ENCODE measurements around the gene HSD3B1.
"Not testable (repeated sequence)": the region's sequence is repeated elsewhere in the genome, so short reads cannot be mapped to it uniquely, and the experiment has no call there.

Gene HSD3B1

DNA sequence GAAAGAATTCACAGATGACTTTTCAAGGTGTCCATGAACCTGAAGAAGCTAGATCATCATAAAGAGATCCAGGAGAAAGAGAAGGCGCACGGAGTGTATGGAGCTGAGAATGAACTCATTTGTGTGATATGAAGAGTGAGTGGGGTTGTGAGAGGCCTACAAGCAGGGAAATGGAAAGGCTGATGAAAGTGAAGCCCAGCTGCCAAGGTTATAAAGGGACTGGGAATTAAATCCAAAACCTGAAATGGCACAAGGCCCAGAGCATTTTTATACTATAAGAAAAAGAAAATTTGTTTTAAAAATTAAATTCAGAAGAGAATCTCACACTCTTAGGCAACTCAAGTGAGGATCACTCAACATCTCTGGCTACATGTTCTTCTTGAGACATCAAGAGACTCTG lies 43.4 kb downstream of the HSD3B1 start:
- Histone ChIP-seq H3K27me3 (ENCODE audit: low read length) (no peaks in the 10 kb centered on the region), H3K79me2 (ENCODE audit: insufficient read depth, low read length) (no peaks in the 10 kb centered on the region), H3K9me3 (ENCODE audit: insufficient read depth, low read length) (no peaks in the 10 kb centered on the region), H3K36me3 (ENCODE audit: low read length) (no peaks in the 10 kb centered on the region), H3F3A (ENCODE audit: insufficient read depth) (no peaks in the 10 kb centered on the region), H3K4me2 (ENCODE audit: low read depth, low read length, poor library complexity, severe bottlenecking) (no peak overlapping the region), H3K27ac (ENCODE audit: low read depth, low read length) (no peak overlapping the region), H3K9ac (ENCODE audit: low read length) (no peak overlapping the region), H3K4me3 (ENCODE audit: insufficient read depth, low read length, poor library complexity, severe bottlenecking) (no peak overlapping the region), H4K20me1 (ENCODE audit: low read depth, low read length) (no peaks in the 10 kb centered on the region), H2AFZ (ENCODE audit: low read depth, low read length, severe bottlenecking) (no peak overlapping the region), H3K9me2 (replicated peaks; ENCODE audit: insufficient read depth, low read length) (no peaks in the 10 kb centered on the region)
- TF ChIP-seq, protein P1, sequence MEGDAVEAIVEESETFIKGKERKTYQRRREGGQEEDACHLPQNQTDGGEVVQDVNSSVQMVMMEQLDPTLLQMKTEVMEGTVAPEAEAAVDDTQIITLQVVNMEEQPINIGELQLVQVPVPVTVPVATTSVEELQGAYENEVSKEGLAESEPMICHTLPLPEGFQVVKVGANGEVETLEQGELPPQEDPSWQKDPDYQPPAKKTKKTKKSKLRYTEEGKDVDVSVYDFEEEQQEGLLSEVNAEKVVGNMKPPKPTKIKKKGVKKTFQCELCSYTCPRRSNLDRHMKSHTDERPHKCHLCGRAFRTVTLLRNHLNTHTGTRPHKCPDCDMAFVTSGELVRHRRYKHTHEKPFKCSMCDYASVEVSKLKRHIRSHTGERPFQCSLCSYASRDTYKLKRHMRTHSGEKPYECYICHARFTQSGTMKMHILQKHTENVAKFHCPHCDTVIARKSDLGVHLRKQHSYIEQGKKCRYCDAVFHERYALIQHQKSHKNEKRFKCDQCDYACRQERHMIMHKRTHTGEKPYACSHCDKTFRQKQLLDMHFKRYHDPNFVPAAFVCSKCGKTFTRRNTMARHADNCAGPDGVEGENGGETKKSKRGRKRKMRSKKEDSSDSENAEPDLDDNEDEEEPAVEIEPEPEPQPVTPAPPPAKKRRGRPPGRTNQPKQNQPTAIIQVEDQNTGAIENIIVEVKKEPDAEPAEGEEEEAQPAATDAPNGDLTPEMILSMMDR (IDR thresholded peaks at IDR 0.05; ENCODE audit: insufficient read depth, low read length, poor library complexity, severe bottlenecking), result no peak
- no peak for TF ChIP-seq EZH2phosphoT487 (conservative IDR thresholded peaks at IDR 0.05; ENCODE audit: low read length)

DNA sequence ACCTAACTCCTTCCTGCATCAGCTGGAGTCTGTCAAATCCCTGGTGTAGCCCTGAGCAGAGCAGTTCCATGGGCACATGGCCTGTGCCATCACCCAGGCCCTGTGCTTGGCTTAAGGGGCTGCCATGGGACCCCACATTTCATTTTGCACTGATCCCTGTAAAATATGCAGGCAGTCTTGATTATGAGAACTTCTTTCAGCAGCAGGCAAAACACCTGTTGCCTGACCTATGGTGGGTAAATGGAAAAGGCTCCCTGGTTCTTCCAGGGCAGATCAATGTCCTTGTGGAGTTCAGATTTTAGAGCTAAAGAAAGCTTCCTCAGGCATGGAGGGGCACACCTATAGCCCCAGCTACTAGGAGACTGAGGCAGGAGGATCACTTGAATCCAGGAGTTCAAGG lies 44.2 kb downstream of the HSD3B1 start:
- no peak overlapping the region for H2AFZ ChIP-seq (ENCODE audit: low read depth, low read length, severe bottlenecking)
- TF ChIP-seq EZH2phosphoT487 (conservative IDR thresholded peaks at IDR 0.05; ENCODE audit: low read length), result no peak
- TF ChIP-seq, protein P1 (IDR thresholded peaks at IDR 0.05; ENCODE audit: insufficient read depth, low read length, poor library complexity, severe bottlenecking), result no peak
- no peaks in the 10 kb centered on the region for H3K9me2 ChIP-seq (replicated peaks; ENCODE audit: insufficient read depth, low read length)
- H3K27ac ChIP-seq (ENCODE audit: low read depth, low read length), result no peak overlapping the region
- H3K9ac ChIP-seq (ENCODE audit: low read length), result no peak overlapping the region
- no peaks in the 10 kb centered on the region for H3F3A ChIP-seq (ENCODE audit: insufficient read depth)
- no peaks in the 10 kb centered on the region for H3K36me3 ChIP-seq (ENCODE audit: low read length)
- H3K9me3 ChIP-seq (ENCODE audit: insufficient read depth, low read length), result no peaks in the 10 kb centered on the region
- H4K20me1 ChIP-seq (ENCODE audit: low read depth, low read length), result no peaks in the 10 kb centered on the region
- no peaks in the 10 kb centered on the region for H3K27me3 ChIP-seq (ENCODE audit: low read length)
- H3K4me2 ChIP-seq (ENCODE audit: low read depth, low read length, poor library complexity, severe bottlenecking), result no peak overlapping the region
- no peak overlapping the region for H3K4me3 ChIP-seq (ENCODE audit: insufficient read depth, low read length, poor library complexity, severe bottlenecking)
- H3K79me2 ChIP-seq (ENCODE audit: insufficient read depth, low read length), result no peaks in the 10 kb centered on the region

- H3K27me3 ChIP-seq (ENCODE audit: low read length); H2AFZ ChIP-seq (ENCODE audit: low read depth, low read length, severe bottlenecking); H3K9ac ChIP-seq (ENCODE audit: low read length); H3K4me3 ChIP-seq (ENCODE audit: insufficient read depth, low read length, poor library complexity, severe bottlenecking); H3K79me2 ChIP-seq (ENCODE audit: insufficient read depth, low read length); H3K9me3 ChIP-seq (ENCODE audit: insufficient read depth, low read length); H3K36me3 ChIP-seq (ENCODE audit: low read length); H3F3A ChIP-seq (ENCODE audit: insufficient read depth); H3K4me2 ChIP-seq (ENCODE audit: low read depth, low read length, poor library complexity, severe bottlenecking); H3K27ac ChIP-seq (ENCODE audit: low read depth, low read length); H3K9me2 ChIP-seq (replicated peaks; ENCODE audit: insufficient read depth, low read length); H4K20me1 ChIP-seq (ENCODE audit: low read depth, low read length): not testable (repeated sequence)
Measured at GRCh38 chr1:119552656-119553055, 45.6 kb downstream of the HSD3B1 start.

DNA sequence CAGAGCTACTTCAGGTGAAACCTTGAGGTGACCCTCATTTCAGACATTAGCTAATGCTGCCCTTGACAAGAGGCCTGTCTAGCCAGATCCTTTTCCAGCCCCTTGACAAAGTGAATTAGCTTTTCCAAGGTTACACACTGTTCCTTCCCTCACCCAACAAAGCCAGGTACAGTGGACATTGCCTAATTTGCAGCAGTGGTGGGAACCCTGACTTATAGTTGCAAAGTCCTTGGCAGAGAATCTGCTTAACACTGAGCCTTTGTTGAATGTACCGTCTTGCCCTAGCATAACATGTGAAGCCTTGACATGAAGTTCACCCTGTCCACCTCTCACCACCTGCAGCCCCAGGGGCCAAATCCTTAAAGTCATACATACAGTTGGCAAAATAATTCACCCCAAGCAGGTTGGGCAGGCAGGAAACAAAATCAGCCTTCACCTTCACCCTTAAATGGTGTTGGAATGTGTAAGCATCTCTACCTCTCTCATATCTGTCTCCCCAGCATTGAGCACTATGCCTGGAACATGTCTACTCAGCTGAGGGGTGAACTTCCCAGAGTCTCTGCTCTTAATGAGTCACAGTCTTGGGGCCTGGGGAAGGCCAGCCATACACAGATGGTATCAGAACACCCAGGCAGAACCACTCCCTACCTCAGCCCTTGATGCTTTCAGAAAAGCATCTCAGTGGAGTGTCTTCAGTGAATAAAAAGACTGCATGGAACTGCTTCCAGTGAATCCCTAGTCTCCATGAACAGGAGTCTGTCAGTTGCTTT lies 46.5 kb downstream of the HSD3B1 start:
- H3K4me3 ChIP-seq (ENCODE audit: insufficient read depth, low read length, poor library complexity, severe bottlenecking); H3K9me3 ChIP-seq (ENCODE audit: insufficient read depth, low read length); H3K36me3 ChIP-seq (ENCODE audit: low read length); H2AFZ ChIP-seq (ENCODE audit: low read depth, low read length, severe bottlenecking); H3K27me3 ChIP-seq (ENCODE audit: low read length); H3K27ac ChIP-seq (ENCODE audit: low read depth, low read length); H3K9ac ChIP-seq (ENCODE audit: low read length); H3F3A ChIP-seq (ENCODE audit: insufficient read depth); H4K20me1 ChIP-seq (ENCODE audit: low read depth, low read length); H3K79me2 ChIP-seq (ENCODE audit: insufficient read depth, low read length); H3K9me2 ChIP-seq (replicated peaks; ENCODE audit: insufficient read depth, low read length); H3K4me2 ChIP-seq (ENCODE audit: low read depth, low read length, poor library complexity, severe bottlenecking): not testable (repeated sequence)
